Measurements from ENCODE around the gene CCDC121. TPM values are rescaled to one million over a fixed set of nuclear protein-coding genes. Genes with fewer than 3 reads are reported as not detected.

Gene CCDC121
- 2.5 TPM for polyA plus RNA-seq

GRCh38 chr2:27628767-27629709 is at the start of gene CCDC121, which contains the start of gene GPN1:
CCDC121 (minus strand) TSS chr2:27629012; CDS start chr2:27627799, 1,213 bp downstream.
GPN1 (plus strand) TSS chr2:27629050; CDS start chr2:27629059, 9 bp downstream.
- peak within 1 kb of the TSS in 1 of 3 donors; percentile 16 for H3K27ac Mint-ChIP-seq
- peak within 1 kb of the TSS in 1 of 4 donors; percentile 43 for H3K4me3 Mint-ChIP-seq
- H3K4me1 Mint-ChIP-seq = peaks cover 0 to 13% (median 4%) of the 10 kb centered on the region in 3 donors
- H3K27me3 Mint-ChIP-seq = no peaks in the 10 kb centered on the region
- H3K9me3 Mint-ChIP-seq = no peaks in the 10 kb centered on the region
- H3K36me3 Mint-ChIP-seq = peaks cover 2% of the 10 kb centered on the region

DNA sequence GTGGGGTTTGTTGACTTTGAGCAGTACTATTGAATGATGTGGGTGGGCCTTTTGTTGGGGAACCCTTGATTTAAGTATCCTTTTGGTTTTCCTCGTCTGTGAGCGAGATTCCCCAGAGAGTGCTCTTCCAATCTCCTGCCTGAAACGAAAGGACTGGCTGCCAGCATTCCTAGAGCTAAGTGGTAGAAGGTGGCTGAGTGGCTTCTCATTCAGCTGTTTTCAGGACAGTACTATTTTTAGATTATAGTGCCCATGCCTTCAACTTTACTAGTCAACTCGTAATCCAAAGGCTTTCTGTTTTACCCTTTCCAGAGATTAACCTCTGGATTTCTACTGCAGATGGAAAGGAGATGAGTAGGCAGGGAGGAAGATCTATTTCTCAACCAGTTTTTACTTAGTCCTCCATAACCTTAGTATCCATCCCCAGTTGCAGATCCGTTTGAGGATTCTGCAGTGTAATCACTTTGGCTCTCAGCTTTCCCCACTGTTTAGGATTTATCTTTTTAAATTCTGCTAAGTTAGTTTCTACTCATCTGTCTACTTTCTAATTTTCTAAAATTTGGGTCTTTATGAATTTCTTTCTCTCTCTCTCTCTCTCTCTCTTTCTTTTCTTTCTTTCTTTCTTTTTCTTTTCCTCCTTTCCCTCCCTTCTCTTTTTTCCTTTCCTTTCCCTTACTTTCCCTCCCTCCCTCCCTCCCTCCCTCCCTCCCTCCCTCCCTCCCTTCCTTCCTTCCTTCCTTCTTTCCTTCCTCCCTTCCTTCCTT is 44.1 kb upstream of the CCDC121 start:
- Mint-ChIP-seq H3K27ac (no peak overlapping the region), H3K4me1 (peaks cover 0 to 4% (median 3%) of the 10 kb centered on the region in 3 donors), H3K9me3 (no peaks in the 10 kb centered on the region), H3K4me3 (no peak overlapping the region), H3K27me3 (no peaks in the 10 kb centered on the region), H3K36me3 (peaks cover 7% of the 10 kb centered on the region)

- H3K4me3 Mint-ChIP-seq = no peak overlapping the region
- H3K27me3 Mint-ChIP-seq = no peaks in the 10 kb centered on the region
- H3K9me3 Mint-ChIP-seq = no peaks in the 10 kb centered on the region
- no peak overlapping the region for H3K27ac Mint-ChIP-seq
- H3K36me3 Mint-ChIP-seq = peaks cover 9% of the 10 kb centered on the region
- peaks cover 0 to 9% (median 8%) of the 10 kb centered on the region in 3 donors for H3K4me1 Mint-ChIP-seq
Measured at GRCh38 chr2:27671235-27671634, 42.4 kb upstream of the CCDC121 start.

- H3K9me3 Mint-ChIP-seq = no peaks in the 10 kb centered on the region
- H3K4me1 Mint-ChIP-seq = peaks cover 9 to 30% (median 19%) of the 10 kb centered on the region in 3 donors
- H3K36me3 Mint-ChIP-seq = peaks cover 8% of the 10 kb centered on the region
- no peaks in the 10 kb centered on the region for H3K27me3 Mint-ChIP-seq
- H3K27ac Mint-ChIP-seq = peak overlapping the region in 1 of 3 donors; percentile 22
- peak overlapping the region in 1 of 4 donors; percentile 74 for H3K4me3 Mint-ChIP-seq
Measured at GRCh38 chr2:27667446-27667845, 38.6 kb upstream of the CCDC121 start.

- Mint-ChIP-seq H3K9me3 (no peaks in the 10 kb centered on the region), H3K27ac (peak overlapping the region in 1 of 3 donors; percentile 92), H3K27me3 (no peaks in the 10 kb centered on the region), H3K36me3 (peaks cover 2% of the 10 kb centered on the region), H3K4me3 (peak overlapping the region; percentile 95 to 100 (median 98)), H3K4me1 (peaks cover 20 to 38% (median 27%) of the 10 kb centered on the region in 3 donors)
Measured at GRCh38 chr2:27664622-27665363, 36.0 kb upstream of the CCDC121 start.

GRCh38 chr2:27664154-27664574 is 35.4 kb upstream of the CCDC121 start:
- Mint-ChIP-seq H3K36me3 (peaks cover 2% of the 10 kb centered on the region), H3K4me1 (peaks cover 24 to 41% (median 27%) of the 10 kb centered on the region in 3 donors), H3K27me3 (no peaks in the 10 kb centered on the region), H3K4me3 (peak overlapping the region; percentile 95 to 100 (median 98)), H3K27ac (peak overlapping the region; percentile 92 to 100 (median 97)), H3K9me3 (no peaks in the 10 kb centered on the region)

- H3K4me3 Mint-ChIP-seq = peak within 1 kb of the TSS; percentile 95 to 100 (median 98)
- no peaks in the 10 kb centered on the region for H3K9me3 Mint-ChIP-seq
- peaks cover 24 to 41% (median 27%) of the 10 kb centered on the region in 3 donors for H3K4me1 Mint-ChIP-seq
- H3K36me3 Mint-ChIP-seq = peaks cover 2% of the 10 kb centered on the region
- peak within 1 kb of the TSS; percentile 92 to 100 (median 97) for H3K27ac Mint-ChIP-seq
- no peaks in the 10 kb centered on the region for H3K27me3 Mint-ChIP-seq
Measured at GRCh38 chr2:27663285-27664153, 34.7 kb upstream of the CCDC121 start, which contains the start of the genes SLC4A1AP and SUPT7L. SLC4A1AP (plus strand) TSS chr2:27663889; CDS start chr2:27663915, 26 bp downstream. SUPT7L (minus strand) TSS chr2:27663614; CDS start chr2:27662192, 1,422 bp downstream.

GRCh38 chr2:27661371-27661770 is 32.6 kb upstream of the CCDC121 start:
- H3K36me3 Mint-ChIP-seq = peaks cover 5% of the 10 kb centered on the region
- H3K4me3 Mint-ChIP-seq = peak overlapping the region; percentile 43 to 100 (median 84)
- H3K4me1 Mint-ChIP-seq = peaks cover 24 to 36% (median 24%) of the 10 kb centered on the region in 3 donors
- peak overlapping the region; percentile 71 to 94 (median 92) for H3K27ac Mint-ChIP-seq
- H3K27me3 Mint-ChIP-seq = no peaks in the 10 kb centered on the region
- no peaks in the 10 kb centered on the region for H3K9me3 Mint-ChIP-seq

DNA sequence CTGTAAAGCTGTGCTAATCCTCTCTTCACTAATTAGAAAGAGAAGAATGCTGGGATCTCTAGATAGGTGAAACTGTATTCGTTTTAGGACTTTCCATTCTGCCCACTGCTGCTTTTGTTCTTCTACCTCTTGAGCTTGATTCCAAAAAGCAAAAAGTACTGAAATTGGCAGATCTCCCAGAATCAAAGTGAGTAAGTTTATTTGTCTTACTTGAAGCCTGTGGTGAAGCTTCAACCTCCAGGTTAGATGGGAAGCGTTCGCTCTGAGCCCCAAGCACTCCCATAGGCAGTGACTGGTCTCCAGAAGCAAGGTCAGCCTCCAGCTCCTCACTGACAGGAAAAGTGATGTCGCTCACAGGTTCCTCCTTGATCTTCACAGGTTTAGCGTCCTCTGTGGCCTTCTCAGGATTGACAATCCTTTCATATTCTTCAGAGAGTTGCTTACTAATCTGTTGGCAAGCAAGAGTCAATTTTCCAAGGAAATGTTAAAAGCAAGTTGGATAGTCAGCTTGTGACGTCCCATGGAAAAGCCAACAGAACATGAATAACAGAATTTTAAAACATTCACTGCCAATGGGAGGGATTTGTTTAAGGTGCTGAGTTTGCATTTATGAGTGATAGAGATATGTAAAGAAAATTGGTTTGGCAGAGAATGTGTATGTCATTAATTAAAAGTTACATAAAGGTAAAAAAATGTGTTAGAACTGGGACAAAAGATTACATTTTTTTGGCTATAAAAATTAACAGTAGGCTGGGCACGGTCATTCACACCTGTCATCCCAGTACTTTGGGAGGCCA is 26.5 kb upstream of the CCDC121 start:
- Mint-ChIP-seq H3K27ac (peak overlapping the region in 1 of 3 donors; percentile 23), H3K9me3 (no peaks in the 10 kb centered on the region)

GRCh38 chr2:27653397-27653796 is 24.6 kb upstream of the CCDC121 start:
- Mint-ChIP-seq H3K36me3 (peaks cover 8% of the 10 kb centered on the region), H3K27me3 (no peaks in the 10 kb centered on the region), H3K27ac (no peak overlapping the region), H3K9me3 (no peaks in the 10 kb centered on the region), H3K4me3 (no peak overlapping the region), H3K4me1 (peaks cover 9 to 10% (median 9%) of the 10 kb centered on the region in 3 donors)

More for the DNA sequence above, 26.5 kb upstream of the CCDC121 start:
- Mint-ChIP-seq H3K27me3 (no peaks in the 10 kb centered on the region), H3K36me3 (peaks cover 8% of the 10 kb centered on the region), H3K4me1 (peaks cover 9 to 13% (median 13%) of the 10 kb centered on the region in 3 donors), H3K4me3 (no peak overlapping the region)

DNA sequence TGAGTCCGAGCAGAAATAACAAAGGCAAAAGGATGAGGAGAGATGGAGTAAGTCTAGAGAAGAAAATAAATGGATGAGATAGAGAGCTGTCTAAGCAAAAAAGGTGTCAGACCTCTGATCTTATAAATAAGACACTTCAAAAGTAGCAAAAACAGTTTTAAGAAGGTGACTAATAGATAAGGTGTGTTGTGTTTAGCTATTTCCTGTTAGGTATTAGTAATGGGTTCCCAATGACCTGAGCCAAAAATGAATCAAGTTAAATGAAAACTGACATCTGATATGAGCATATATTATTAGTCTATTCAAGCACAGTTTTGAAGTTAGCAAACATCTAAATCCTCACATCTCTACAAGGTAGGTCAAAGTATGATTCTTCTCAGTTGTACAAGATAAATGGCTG is 24.0 kb upstream of the CCDC121 start:
- no peak overlapping the region for H3K27ac Mint-ChIP-seq
- no peaks in the 10 kb centered on the region for H3K9me3 Mint-ChIP-seq
- H3K4me1 Mint-ChIP-seq = peaks cover 9 to 10% (median 9%) of the 10 kb centered on the region in 3 donors
- no peak overlapping the region for H3K4me3 Mint-ChIP-seq
- peaks cover 8% of the 10 kb centered on the region for H3K36me3 Mint-ChIP-seq
- no peaks in the 10 kb centered on the region for H3K27me3 Mint-ChIP-seq

GRCh38 chr2:27652341-27652740 is 23.5 kb upstream of the CCDC121 start:
- H3K9me3 Mint-ChIP-seq = no peaks in the 10 kb centered on the region
- no peak overlapping the region for H3K4me3 Mint-ChIP-seq
- peaks cover 9 to 10% (median 9%) of the 10 kb centered on the region in 3 donors for H3K4me1 Mint-ChIP-seq
- no peak overlapping the region for H3K27ac Mint-ChIP-seq
- no peaks in the 10 kb centered on the region for H3K27me3 Mint-ChIP-seq
- peaks cover 8% of the 10 kb centered on the region for H3K36me3 Mint-ChIP-seq

- H3K36me3 Mint-ChIP-seq = peaks cover 5% of the 10 kb centered on the region
- H3K9me3 Mint-ChIP-seq = no peaks in the 10 kb centered on the region
- H3K27ac Mint-ChIP-seq = no peak overlapping the region
- peaks cover 9 to 10% (median 9%) of the 10 kb centered on the region in 3 donors for H3K4me1 Mint-ChIP-seq
- H3K4me3 Mint-ChIP-seq = no peak overlapping the region
- no peaks in the 10 kb centered on the region for H3K27me3 Mint-ChIP-seq
Measured at GRCh38 chr2:27651056-27651455, 22.2 kb upstream of the CCDC121 start.
